ENCODE results near the gene TTLL3. TPM values are rescaled to one million over a fixed set of nuclear protein-coding genes. Genes with fewer than 3 reads are reported as not detected.

The TTLL3 gene
- total RNA-seq, 1 experiment from 2014 or later: 15.7 TPM

- H3K27ac ChIP-seq (ENCODE audit: low read length): no peak overlapping the region
- 0 out of 2 replicates have a peak, but pooled peaks have one; percentile 15 for ATAC-seq
- ChIA-PET POLR2A (interaction anchor here (0.6 kb wide), 1 partner anchor 319 kb away, joined by 6 read pairs; no protein-coding TSS in a partner anchor), CTCF (no interaction called here)
- intact Hi-C loops (cut with micrococcal nuclease; ENCODE audit: unreplicated experiment) (no loop called here), in situ Hi-C loops (cut with HindIII; ENCODE audit: low pct_unique_long_range_greater_than_20kb, low sequenced_read_pairs) (no loop called here)
- no peak overlapping the region for H3K4me3 ChIP-seq (ENCODE audit: low read depth in 2 of 2, low read length in 2 of 2)
- no peaks in the 10 kb centered on the region for H3K4me1 ChIP-seq (ENCODE audit: control insufficient read depth, insufficient read depth, low read length)
- no TSS peak for BruUV-seq (replicated peaks)
- no peaks in the 10 kb centered on the region for H3K9me3 ChIP-seq (ENCODE audit: control insufficient read depth, insufficient read depth, low read depth, low read length)
- no peak for DNase-seq (ENCODE audit: low read depth, low spot score)
- H3K27me3 ChIP-seq (ENCODE audit: control insufficient read depth, insufficient read depth, low read length): no peaks in the 10 kb centered on the region
- no peaks in the 10 kb centered on the region for H3K36me3 ChIP-seq (ENCODE audit: control insufficient read depth, insufficient read depth, low read length)
- TF ChIP-seq SIN3A (IDR thresholded peaks at IDR 0.05; ENCODE audit: borderline replicate concordance, insufficient read depth, low read depth, low read length): no peak
- no peak for TF ChIP-seq REST (IDR thresholded peaks at IDR 0.05; ENCODE audit: insufficient read depth in 1 of 2, low read depth in 2 of 2, low read length in 1 of 2)
- TF ChIP-seq, protein P1, sequence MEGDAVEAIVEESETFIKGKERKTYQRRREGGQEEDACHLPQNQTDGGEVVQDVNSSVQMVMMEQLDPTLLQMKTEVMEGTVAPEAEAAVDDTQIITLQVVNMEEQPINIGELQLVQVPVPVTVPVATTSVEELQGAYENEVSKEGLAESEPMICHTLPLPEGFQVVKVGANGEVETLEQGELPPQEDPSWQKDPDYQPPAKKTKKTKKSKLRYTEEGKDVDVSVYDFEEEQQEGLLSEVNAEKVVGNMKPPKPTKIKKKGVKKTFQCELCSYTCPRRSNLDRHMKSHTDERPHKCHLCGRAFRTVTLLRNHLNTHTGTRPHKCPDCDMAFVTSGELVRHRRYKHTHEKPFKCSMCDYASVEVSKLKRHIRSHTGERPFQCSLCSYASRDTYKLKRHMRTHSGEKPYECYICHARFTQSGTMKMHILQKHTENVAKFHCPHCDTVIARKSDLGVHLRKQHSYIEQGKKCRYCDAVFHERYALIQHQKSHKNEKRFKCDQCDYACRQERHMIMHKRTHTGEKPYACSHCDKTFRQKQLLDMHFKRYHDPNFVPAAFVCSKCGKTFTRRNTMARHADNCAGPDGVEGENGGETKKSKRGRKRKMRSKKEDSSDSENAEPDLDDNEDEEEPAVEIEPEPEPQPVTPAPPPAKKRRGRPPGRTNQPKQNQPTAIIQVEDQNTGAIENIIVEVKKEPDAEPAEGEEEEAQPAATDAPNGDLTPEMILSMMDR (IDR thresholded peaks at IDR 0.05): no peak
- TF ChIP-seq TCF7L2 (IDR thresholded peaks at IDR 0.05; ENCODE audit: low read depth, low read length): no peak
These were observed 19.0 kb downstream of the TTLL3 start for GRCh38 chr3:9828801-9829755.

GRCh38 chr3:9831253-9831652 is 21.2 kb downstream of the TTLL3 start:
- DNase-seq (ENCODE audit: low read depth, low spot score) (no peak), ATAC-seq (no peak)
- in situ Hi-C loops (cut with HindIII; ENCODE audit: low pct_unique_long_range_greater_than_20kb, low sequenced_read_pairs): no loop called here
- Histone ChIP-seq H3K4me1 (ENCODE audit: control insufficient read depth, insufficient read depth, low read length) (no peaks in the 10 kb centered on the region), H3K27ac (ENCODE audit: low read length) (no peak overlapping the region), H3K4me3 (ENCODE audit: low read depth in 2 of 2, low read length in 2 of 2) (no peak overlapping the region), H3K36me3 (ENCODE audit: control insufficient read depth, insufficient read depth, low read length) (no peaks in the 10 kb centered on the region), H3K9me3 (ENCODE audit: control insufficient read depth, insufficient read depth, low read depth, low read length) (no peaks in the 10 kb centered on the region), H3K27me3 (ENCODE audit: control insufficient read depth, insufficient read depth, low read length) (no peaks in the 10 kb centered on the region)
- intact Hi-C loops (cut with micrococcal nuclease; ENCODE audit: unreplicated experiment): no loop called here
- no TSS peak for BruUV-seq (replicated peaks)
- ChIA-PET POLR2A (interaction anchor here (0.9 kb wide), 1 partner anchor 50 kb away, joined by 5 read pairs; no protein-coding TSS in a partner anchor), CTCF (no interaction called here)
- TF ChIP-seq TCF7L2 (IDR thresholded peaks at IDR 0.05; ENCODE audit: low read depth, low read length) (no peak), REST (IDR thresholded peaks at IDR 0.05; ENCODE audit: insufficient read depth in 1 of 2, low read depth in 2 of 2, low read length in 1 of 2) (no peak), SIN3A (IDR thresholded peaks at IDR 0.05; ENCODE audit: borderline replicate concordance, insufficient read depth, low read depth, low read length) (no peak), POLR2AphosphoS5 (IDR thresholded peaks at IDR 0.05; ENCODE audit: low read depth, low read length) (no peak)
- TF ChIP-seq, protein P1 (IDR thresholded peaks at IDR 0.05): no peak
